ENCODE measurements around the gene AGAP3.
A peak's percentile ranks its signal among the peaks of the same experiment; 100 is the strongest.

Gene AGAP3

GRCh38 chr7:151113344-151114150, 27.3 kb downstream of the AGAP3 start:
- TF ChIP-seq, protein P1, sequence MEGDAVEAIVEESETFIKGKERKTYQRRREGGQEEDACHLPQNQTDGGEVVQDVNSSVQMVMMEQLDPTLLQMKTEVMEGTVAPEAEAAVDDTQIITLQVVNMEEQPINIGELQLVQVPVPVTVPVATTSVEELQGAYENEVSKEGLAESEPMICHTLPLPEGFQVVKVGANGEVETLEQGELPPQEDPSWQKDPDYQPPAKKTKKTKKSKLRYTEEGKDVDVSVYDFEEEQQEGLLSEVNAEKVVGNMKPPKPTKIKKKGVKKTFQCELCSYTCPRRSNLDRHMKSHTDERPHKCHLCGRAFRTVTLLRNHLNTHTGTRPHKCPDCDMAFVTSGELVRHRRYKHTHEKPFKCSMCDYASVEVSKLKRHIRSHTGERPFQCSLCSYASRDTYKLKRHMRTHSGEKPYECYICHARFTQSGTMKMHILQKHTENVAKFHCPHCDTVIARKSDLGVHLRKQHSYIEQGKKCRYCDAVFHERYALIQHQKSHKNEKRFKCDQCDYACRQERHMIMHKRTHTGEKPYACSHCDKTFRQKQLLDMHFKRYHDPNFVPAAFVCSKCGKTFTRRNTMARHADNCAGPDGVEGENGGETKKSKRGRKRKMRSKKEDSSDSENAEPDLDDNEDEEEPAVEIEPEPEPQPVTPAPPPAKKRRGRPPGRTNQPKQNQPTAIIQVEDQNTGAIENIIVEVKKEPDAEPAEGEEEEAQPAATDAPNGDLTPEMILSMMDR (IDR thresholded peaks at IDR 0.05; ENCODE audit: low read depth, low read length): peak; percentile 2
- no peak overlapping the region for H3K4me3 ChIP-seq (replicated peaks in 1 of 2; ENCODE audit: low read depth in 2 of 2, low read length in 2 of 2)
- DNase-seq (ENCODE audit: low read depth in 2 of 2): peak; percentile 48 to 72

DNA sequence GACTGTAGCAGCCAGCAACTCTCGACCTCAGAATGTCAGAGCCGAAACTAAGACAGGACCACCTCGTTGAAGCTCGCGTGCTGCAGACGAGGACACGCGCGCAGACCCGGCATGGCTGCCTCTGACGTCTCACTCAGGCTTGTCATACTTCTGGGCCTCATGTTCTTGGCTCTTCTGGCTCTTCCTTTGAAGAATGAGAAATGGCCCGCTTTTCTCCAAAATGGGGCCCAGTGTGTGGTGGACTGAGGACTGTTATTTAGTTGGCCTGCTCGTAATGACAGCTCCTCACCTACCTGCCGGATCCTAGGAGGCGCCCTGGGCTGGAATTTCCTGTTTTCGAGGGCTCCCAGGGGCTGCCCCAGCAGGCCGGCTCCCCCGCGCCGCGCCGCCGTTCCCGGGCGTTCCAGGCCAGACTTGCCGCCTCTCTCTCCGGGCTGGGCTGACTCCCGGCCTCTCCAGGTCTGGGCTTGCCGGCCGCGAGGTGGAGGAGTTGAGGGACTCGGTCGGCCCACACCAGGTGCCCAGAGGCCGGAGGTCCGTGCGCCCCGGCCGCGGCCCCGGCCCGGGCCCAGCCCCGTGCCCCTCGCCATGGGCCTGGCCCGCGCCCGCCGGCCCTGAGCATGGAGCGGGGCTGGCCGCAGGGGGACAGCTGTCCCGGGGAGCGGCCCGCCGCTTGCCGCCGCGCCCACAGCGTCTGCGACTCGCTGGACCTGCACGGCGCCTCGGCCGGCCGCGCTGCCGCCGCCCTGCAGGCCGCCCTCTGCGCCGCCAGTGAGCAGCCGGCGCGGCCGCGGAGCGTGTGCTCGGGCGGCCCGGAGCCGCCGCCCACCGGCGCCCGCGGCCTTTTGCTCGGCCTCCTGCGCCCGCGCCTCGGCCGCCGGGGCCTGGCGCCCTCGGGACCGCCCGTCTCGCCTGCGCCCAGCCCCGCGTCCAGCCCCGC, 28.1 kb downstream of the AGAP3 start:
- H3K4me3 ChIP-seq (replicated peaks in 1 of 2; ENCODE audit: low read depth in 2 of 2, low read length in 2 of 2): no peak overlapping the region
- TF ChIP-seq, protein P1 (IDR thresholded peaks at IDR 0.05; ENCODE audit: low read depth, low read length): no peak
- no peak for DNase-seq (ENCODE audit: low read depth in 2 of 2)

- no peak overlapping the region for H3K4me3 ChIP-seq (replicated peaks in 1 of 2; ENCODE audit: low read depth in 2 of 2, low read length in 2 of 2)
- TF ChIP-seq, protein P1 (IDR thresholded peaks at IDR 0.05; ENCODE audit: low read depth, low read length): no peak
- DNase-seq (ENCODE audit: low read depth in 2 of 2): peak in 1 of 2 donors; percentile 37
Observed at GRCh38 chr7:151115121-151115835, 29.0 kb downstream of the AGAP3 start.

GRCh38 chr7:151115836-151116418, 29.7 kb downstream of the AGAP3 start:
- TF ChIP-seq, protein P1 (IDR thresholded peaks at IDR 0.05; ENCODE audit: low read depth, low read length): no peak
- DNase-seq (ENCODE audit: low read depth in 2 of 2): no peak

DNA sequence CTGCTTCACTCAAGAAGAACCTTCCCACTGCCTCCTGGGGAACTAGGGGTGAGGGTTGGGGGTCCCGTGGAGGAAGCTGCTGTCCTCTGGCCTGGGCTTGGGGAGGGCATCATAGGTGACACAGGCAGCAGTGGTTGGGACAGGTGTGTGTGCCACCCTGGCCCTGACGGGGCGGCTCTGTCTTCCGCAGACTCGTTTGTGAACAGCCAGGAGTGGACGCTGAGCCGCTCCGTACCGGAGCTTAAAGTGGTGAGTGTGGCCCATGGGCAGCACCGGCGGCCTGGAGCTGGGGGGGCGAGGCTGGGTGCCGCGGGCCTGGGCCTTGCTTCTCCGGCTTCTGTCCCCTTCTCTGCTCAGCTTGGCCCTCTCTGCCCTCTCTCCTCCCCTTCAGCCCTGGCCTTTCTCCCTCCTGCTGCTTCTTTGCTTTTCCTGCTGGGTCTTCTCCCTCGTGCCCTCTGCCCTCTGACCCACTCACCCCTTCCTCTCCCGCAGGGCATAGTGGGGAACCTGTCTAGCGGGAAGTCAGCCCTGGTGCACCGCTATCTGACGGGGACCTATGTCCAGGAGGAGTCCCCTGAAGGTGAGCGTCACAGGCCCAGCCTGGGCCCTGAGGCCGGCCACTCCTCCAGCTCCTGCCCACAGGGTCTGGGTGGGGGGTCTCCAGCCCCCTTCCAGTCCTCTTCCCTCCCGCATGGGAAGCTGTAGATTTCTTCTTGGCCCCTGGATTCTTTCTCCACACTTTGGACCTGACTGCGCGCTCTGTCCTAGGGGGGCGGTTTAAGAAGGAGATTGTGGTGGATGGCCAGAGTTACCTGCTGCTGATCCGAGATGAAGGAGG, 30.5 kb downstream of the AGAP3 start:
- DNase-seq (ENCODE audit: low read depth in 2 of 2): no peak
- TF ChIP-seq, protein P1 (IDR thresholded peaks at IDR 0.05; ENCODE audit: low read depth, low read length): no peak
- no peak overlapping the region for H3K4me3 ChIP-seq (replicated peaks in 1 of 2; ENCODE audit: low read depth in 2 of 2, low read length in 2 of 2)

More at GRCh38 chr7:151115836-151116418, 29.7 kb downstream of the AGAP3 start:
- no peak overlapping the region for H3K4me3 ChIP-seq (replicated peaks in 1 of 2; ENCODE audit: low read depth in 2 of 2, low read length in 2 of 2)
